SK-N-SH treated with all-trans-retinoic acid at 6 μM for 48 hours (cell line): ENCODE results near the gene NT5C3B.

ENCODE experiments used
- ATAC-seq: fragments of 200-7000 bp; cut with Tn5 transposase; 3 replicates; pipeline ENCODE4 v1.9.1; 2020; ENCODE audit warnings: mild to moderate bottlenecking, moderate library complexity
- ARNTL ChIP-seq: fragments of 450-650 bp; formaldehyde crosslinking; IDR thresholded peaks from 2 replicates; pipeline ENCODE4 v1.5.0; 2020; ENCODE audit warnings: low read depth, mild to moderate bottlenecking, moderate library complexity, borderline replicate concordance
- BACH2 ChIP-seq: fragments of 250-450 bp; sonication (Bioruptor Pico); IDR thresholded peaks from 2 replicates; pipeline ENCODE4 v1.9.0; 2021; ENCODE audit warnings: mild to moderate bottlenecking, borderline replicate concordance
- CREB5 ChIP-seq: fragments of 250-450 bp; sonication (Bioruptor Pico); IDR thresholded peaks from 2 replicates; pipeline ENCODE4 v1.5.1; 2020; ENCODE audit warnings: low read depth, mild to moderate bottlenecking, moderate library complexity
- CSDC2 ChIP-seq: fragments of 250-450 bp; sonication (Bioruptor Pico); IDR thresholded peaks from 2 replicates; pipeline ENCODE4 v1.5.0; 2020; ENCODE audit warnings: mild to moderate bottlenecking, moderate library complexity
- CSRNP3 ChIP-seq: fragments of 250-450 bp; sonication (Bioruptor Pico); IDR thresholded peaks from 2 replicates; pipeline ENCODE4 v1.5.1; 2021; ENCODE audit warnings: mild to moderate bottlenecking, moderate library complexity
- ESRRG ChIP-seq: fragments of 250-450 bp; sonication (Bioruptor Pico); IDR thresholded peaks from 2 replicates; pipeline ENCODE4 v1.6.1; 2021; ENCODE audit warnings: mild to moderate bottlenecking
- GLIS3 ChIP-seq: fragments of 250-450 bp; sonication (Bioruptor Pico); IDR thresholded peaks from 2 replicates; pipeline ENCODE4 v1.5.0; 2020; ENCODE audit warnings: mild to moderate bottlenecking, moderate library complexity
- ISL1 ChIP-seq: fragments of 250-450 bp; sonication (Bioruptor Pico); IDR thresholded peaks from 2 replicates; pipeline ENCODE4 v2.1.2; 2022; ENCODE audit warnings: mild to moderate bottlenecking, moderate library complexity
- OSR1 ChIP-seq: fragments of 250-450 bp; sonication (Bioruptor Pico); IDR thresholded peaks from 2 replicates; pipeline ENCODE4 v1.8.0; 2022; ENCODE audit warnings: moderate library complexity, mild to moderate bottlenecking, inconsistent platforms
- PATZ1 ChIP-seq: fragments of 250-450 bp; sonication (Bioruptor Pico); IDR thresholded peaks from 2 replicates; pipeline ENCODE4 v1.8.0; 2020; ENCODE audit warnings: mild to moderate bottlenecking, moderate library complexity, borderline replicate concordance
- POU6F1 ChIP-seq: fragments of 250-450 bp; sonication (Bioruptor Pico); IDR thresholded peaks from 2 replicates; pipeline ENCODE4 v1.8.0; 2021; ENCODE audit warnings: low read depth, mild to moderate bottlenecking, moderate library complexity, borderline replicate concordance
- PPARA ChIP-seq: fragments of 250-450 bp; sonication (Bioruptor Pico); IDR thresholded peaks from 2 replicates; pipeline ENCODE4 v1.5.0; 2020; ENCODE audit warnings: mild to moderate bottlenecking, borderline replicate concordance
- RARB ChIP-seq: fragments of 250-450 bp; sonication (Bioruptor Pico); IDR thresholded peaks from 2 replicates; pipeline ENCODE4 v1.8.0; 2021; ENCODE audit warnings: mild to moderate bottlenecking, moderate library complexity
- SNAI2 ChIP-seq: fragments of 250-450 bp; sonication (Bioruptor Pico); IDR thresholded peaks from 2 replicates; pipeline ENCODE4 v1.5.0; 2020; ENCODE audit warnings: mild to moderate bottlenecking, moderate library complexity
- TCF4 ChIP-seq: fragments of 250-450 bp; sonication (Bioruptor Pico); IDR thresholded peaks from 2 replicates; pipeline ENCODE4 v1.8.0; 2021; ENCODE audit warnings: mild to moderate bottlenecking, moderate library complexity, borderline replicate concordance
- TOX ChIP-seq: fragments of 250-450 bp; sonication (Bioruptor Pico); IDR thresholded peaks from 2 replicates; pipeline ENCODE4 v1.8.0; 2021; ENCODE audit warnings: mild to moderate bottlenecking, moderate library complexity, borderline replicate concordance
- TSHZ2 ChIP-seq: fragments of 250-450 bp; sonication (Bioruptor Pico); IDR thresholded peaks from 2 replicates; pipeline ENCODE4 v1.5.0; 2020; ENCODE audit warnings: mild to moderate bottlenecking, moderate library complexity
- ZC3H10 ChIP-seq: fragments of 250-450 bp; sonication (Bioruptor Pico); IDR thresholded peaks from 2 replicates; pipeline ENCODE4 v1.5.1; 2021; ENCODE audit warnings: mild to moderate bottlenecking, moderate library complexity
- ZFP3 ChIP-seq: fragments of 250-450 bp; sonication (Bioruptor Pico); IDR thresholded peaks from 2 replicates; pipeline ENCODE4 v1.5.0; 2020; ENCODE audit warnings: mild to moderate bottlenecking, moderate library complexity
- ZFP30 ChIP-seq: fragments of 450-650 bp; formaldehyde crosslinking; IDR thresholded peaks from 2 replicates; pipeline ENCODE4 v1.5.0; 2022; ENCODE audit warnings: mild to moderate bottlenecking, moderate library complexity
- ZNF565 ChIP-seq: fragments of 450-650 bp; formaldehyde crosslinking; conservative IDR thresholded peaks from 2 replicates; pipeline ENCODE4 v1.5.0; 2020; ENCODE audit warnings: low read depth, mild to moderate bottlenecking, moderate library complexity
- ZNF8 ChIP-seq: fragments of 450-650 bp; formaldehyde crosslinking; IDR thresholded peaks from 2 replicates; pipeline ENCODE4 v1.5.0; 2020; ENCODE audit warnings: mild to moderate bottlenecking, moderate library complexity

Gene NT5C3B

GRCh38 chr17:41821776-41822175, 14.3 kb downstream of the NT5C3B start:
- ATAC-seq, result no peak
- TF ChIP-seq ZC3H10 (CRISPR knock-in tag) (no peak), CSRNP3 (no peak), BACH2 (CRISPR knock-in tag) (no peak), CSDC2 (no peak), ZNF565 (CRISPR knock-in tag) (no peak), CREB5 (no peak)

- ATAC-seq, result no peak
- TF ChIP-seq ARNTL (no peak), TOX (CRISPR knock-in tag) (no peak), RARB (CRISPR knock-in tag) (no peak), GLIS3 (no peak), SNAI2 (CRISPR knock-in tag) (no peak), ZC3H10 (CRISPR knock-in tag) (no peak), ESRRG (CRISPR knock-in tag) (no peak), PPARA (CRISPR knock-in tag) (no peak), ZFP30 (no peak), BACH2 (CRISPR knock-in tag) (no peak), ZNF565 (CRISPR knock-in tag) (no peak), TCF4 (CRISPR knock-in tag) (no peak), ISL1 (CRISPR knock-in tag) (no peak)
Observed at GRCh38 chr17:41818024-41818423, 18.0 kb downstream of the NT5C3B start.

GRCh38 chr17:41816637-41817320, 19.3 kb downstream of the NT5C3B start:
- no peak for ATAC-seq
- no peak for TF ChIP-seq ARNTL
- no peak for TF ChIP-seq ZNF8 (CRISPR knock-in tag)
- TF ChIP-seq CSDC2, result no peak
- no peak for TF ChIP-seq TOX (CRISPR knock-in tag)
- no peak for TF ChIP-seq ISL1 (CRISPR knock-in tag)
- TF ChIP-seq ZFP30, result no peak
- TF ChIP-seq PATZ1 (CRISPR knock-in tag), result no peak
- TF ChIP-seq PPARA (CRISPR knock-in tag), result no peak
- TF ChIP-seq POU6F1 (CRISPR knock-in tag), result no peak
- no peak for TF ChIP-seq ESRRG (CRISPR knock-in tag)
- no peak for TF ChIP-seq ZNF565 (CRISPR knock-in tag)
- TF ChIP-seq OSR1 (CRISPR knock-in tag), result no peak
- no peak for TF ChIP-seq CSRNP3
- no peak for TF ChIP-seq ZFP3 (CRISPR knock-in tag)
- TF ChIP-seq GLIS3, result no peak
- no peak for TF ChIP-seq TSHZ2
- no peak for TF ChIP-seq BACH2 (CRISPR knock-in tag)
- TF ChIP-seq TCF4 (CRISPR knock-in tag), result no peak
- TF ChIP-seq, all 23 proteins: peak for 0
